IMR-90 (cell line): ENCODE data around the gene A4GNT. TPM values are rescaled to one million over a fixed set of nuclear protein-coding genes. Genes with fewer than 3 reads are reported as not detected.

Experiments
- ATAC-seq: fragments of 200-7000 bp; cut with Tn5 transposase; 2 replicates; pipeline ENCODE4 v1.9.1; 2020; ENCODE audit warnings: low read depth, mild to moderate bottlenecking, moderate library complexity
- BruUV-seq: library from RNA; stranded (reverse); fragments of 400-500 nt; replicated peaks from 2 replicates; lab custom pipeline; 2021; lab: Mats Ljungman, UMichigan
- CTCF ChIA-PET: fragments of 300-600 bp; formaldehyde crosslinking; extraction: SDS; loops from one replicate; lab custom pipeline; 2021; ENCODE audit warnings: antibody characterized with exemption; lab: Yijun Ruan, JAX
- POLR2A ChIA-PET: fragments of 300-600 bp; sonication (Branson Sonifier 250); formaldehyde crosslinking; loops from one replicate; lab custom pipeline; 2022; ENCODE audit warnings: antibody characterized with exemption; ENCODE audit not compliant: unreplicated experiment; lab: Charles Lee
- DNase-seq: peaks from one replicate; pipeline ENCODE4 v3.0.0; 2013
- H2AFZ ChIP-seq: replicated peaks from 2 replicates; pipeline ENCODE3; 2013; ENCODE audit warnings: low read length, mild to moderate bottlenecking; ENCODE audit not compliant: poor library complexity
- H2AK5ac ChIP-seq: 2 replicates; pipeline ENCODE4 v1.6.1; 2013; ENCODE audit warnings: low read depth, low read length, inconsistent platforms
- H2AK9ac ChIP-seq: replicated peaks from 2 replicates; pipeline ENCODE3; 2013; ENCODE audit warnings: mild to moderate bottlenecking, low read depth, low read length, moderate library complexity; ENCODE audit not compliant: poor library complexity
- H2BK120ac ChIP-seq: 2 replicates; pipeline ENCODE4 v1.6.1; 2013; ENCODE audit warnings: low read depth, low read length, inconsistent platforms
- H2BK15ac ChIP-seq: 3 replicates; pipeline ENCODE4 v1.6.1; 2013; ENCODE audit warnings: low read depth, low read length, inconsistent platforms
- H2BK20ac ChIP-seq: 2 replicates; pipeline ENCODE4 v1.6.1; 2013; ENCODE audit warnings: low read depth, mild to moderate bottlenecking, inconsistent platforms, low read length, moderate library complexity
- H2BK5ac ChIP-seq: 2 replicates; pipeline ENCODE4 v1.6.1; 2013; ENCODE audit warnings: mild to moderate bottlenecking, low read depth, low read length, inconsistent platforms; ENCODE audit not compliant: poor library complexity, severe bottlenecking
- H3K14ac ChIP-seq: replicated peaks from 2 replicates; pipeline ENCODE4 v1.6.1; 2013; ENCODE audit warnings: low read depth, low read length, inconsistent platforms
- H3K18ac ChIP-seq: 2 replicates; pipeline ENCODE4 v1.6.1; 2013; ENCODE audit warnings: low read depth, low read length, control low read depth
- H3K23ac ChIP-seq: 2 replicates; pipeline ENCODE4 v1.6.1; 2013; ENCODE audit warnings: low read depth, low read length, inconsistent platforms
- H3K27ac ChIP-seq: 2 replicates; pipeline ENCODE4 v1.5.1; 2013; ENCODE audit warnings: mild to moderate bottlenecking, control low read depth, low read length; ENCODE audit not compliant: insufficient read depth
- H3K27me3 ChIP-seq: 2 replicates; pipeline ENCODE4 v1.6.1; 2013; ENCODE audit warnings: low read length; ENCODE audit not compliant: control insufficient read depth, insufficient read depth
- H3K36me3 ChIP-seq: 2 replicates; pipeline ENCODE4 v1.6.1; 2013; ENCODE audit warnings: low read length, mixed read lengths; ENCODE audit not compliant: control insufficient read depth, insufficient read depth
- H3K4ac ChIP-seq: 2 replicates; pipeline ENCODE4 v1.6.1; 2013; ENCODE audit warnings: low read depth, low read length, inconsistent platforms
- H3K4me1 ChIP-seq: 2 replicates; pipeline ENCODE4 v1.6.1; 2013; ENCODE audit warnings: low read length, mixed read lengths; ENCODE audit not compliant: control insufficient read depth, insufficient read depth
- H3K4me2 ChIP-seq: 2 replicates; pipeline ENCODE4 v1.6.1; 2013; ENCODE audit warnings: low read depth, mild to moderate bottlenecking, control low read depth, low read length, moderate library complexity
- H3K4me3 ChIP-seq: 2 replicates; pipeline ENCODE4 v1.5.1; 2013; ENCODE audit warnings: low read depth, mild to moderate bottlenecking, control low read depth, low read length, moderate library complexity; ENCODE audit not compliant: insufficient read depth
- H3K56ac ChIP-seq: 2 replicates; pipeline ENCODE4 v1.6.1; 2013; ENCODE audit warnings: low read length, inconsistent platforms; ENCODE audit not compliant: insufficient read depth; ENCODE audit errors: extremely low read depth
- H3K79me1 ChIP-seq, 2 experiments: 2 replicates each; pipeline ENCODE4 v1.6.1; 2013; ENCODE audit warnings: low read length in 2 of 2, inconsistent platforms in 1 of 2, low read depth in 1 of 2
- H3K9ac ChIP-seq: 2 replicates; pipeline ENCODE4 v1.6.1; 2013; ENCODE audit warnings: low read depth, low read length, control low read depth
- H3K9me1 ChIP-seq: 2 replicates; pipeline ENCODE4 v1.6.1; 2013; ENCODE audit warnings: low read length, inconsistent platforms; ENCODE audit not compliant: insufficient read depth
- H3K9me3 ChIP-seq: 2 replicates; pipeline ENCODE4 v1.6.1; 2013; ENCODE audit warnings: low read length; ENCODE audit not compliant: control insufficient read depth, insufficient read depth
- H4K20me1 ChIP-seq: 2 replicates; pipeline ENCODE4 v1.6.1; 2013; ENCODE audit warnings: low read length, inconsistent platforms; ENCODE audit not compliant: insufficient read depth
- H4K5ac ChIP-seq: 2 replicates; pipeline ENCODE4 v1.6.1; 2013; ENCODE audit warnings: mild to moderate bottlenecking, low read depth, low read length, control low read depth
- H4K8ac ChIP-seq, 2 experiments: 2 replicates each; pipeline ENCODE4 v1.6.1; 2013; ENCODE audit warnings: low read depth in 2 of 2, low read length in 2 of 2, control low read depth in 1 of 2, inconsistent platforms in 1 of 2
- H4K91ac ChIP-seq: 2 replicates; pipeline ENCODE4 v1.6.1; 2013; ENCODE audit warnings: low read depth, low read length, inconsistent platforms; ENCODE audit not compliant: insufficient read depth
- NFE2L2 ChIP-seq: fragments of 150-350 bp; IDR thresholded peaks from 2 replicates; pipeline ENCODE4 v1.6.1; 2016; ENCODE audit warnings: low read depth, mild to moderate bottlenecking, low read length
- WGBS, 2 experiments: methylation state at CpG; one replicate each; pipeline versions ENCODE4 v1.1.5 to v1.1.7; 2013; ENCODE audit warnings: missing lambda C conversion rate in 2 of 2; ENCODE audit not compliant: insufficient read length in 1 of 2; ENCODE audit errors: extremely low coverage in 2 of 2; 5-methylcytosine and 5-hydroxymethylcytosine counted together
- dilution Hi-C: fragments of 300-500 bp; cut with HindIII; formaldehyde crosslinking; loops from one replicate; pipeline ENCODE4 v1.14.3; 2018; ENCODE audit warnings: low sequenced_read_pairs; ENCODE audit not compliant: unreplicated experiment
- in situ Hi-C: fragments of 300-500 bp; cut with MboI; formaldehyde crosslinking; loops from 3 replicates; pipeline ENCODE4 v1.14.3; 2019; ENCODE audit warnings: low sequenced_read_pairs, inconsistent platforms, mixed read lengths
- intact Hi-C: fragments of 100-400 bp; cut with micrococcal nuclease; formaldehyde crosslinking; loops from 2 replicates; pipeline ENCODE4 v1.10.0; 2022
- polyA plus RNA-seq, 3 experiments: library from polyadenylated mRNA; depleted of rRNA; stranded (reverse); fragments of >200 nt; gene quantifications; 2 replicates each; pipeline ENCODE4 v1.2.3, GENCODE V29; 2012; ENCODE audit warnings: low replicate concordance in 1 of 3
- total RNA-seq: library from RNA; depleted of rRNA; stranded (reverse); fragments of >200 nt; gene quantifications from 2 replicates; pipeline ENCODE4 v1.2.3, GENCODE V29; 2012
- TF ChIP-seq, protein P1 (sequence below): conservative IDR thresholded peaks from 2 replicates; pipeline ENCODE4 v1.5.1; 2012; ENCODE audit warnings: mild to moderate bottlenecking, low read depth, low read length, improper control_type of control experiment

The A4GNT gene
- total and polyA plus RNA-seq, 2 of the 4 experiments (the other 2 are of a cell fraction), result not detected

DNA sequence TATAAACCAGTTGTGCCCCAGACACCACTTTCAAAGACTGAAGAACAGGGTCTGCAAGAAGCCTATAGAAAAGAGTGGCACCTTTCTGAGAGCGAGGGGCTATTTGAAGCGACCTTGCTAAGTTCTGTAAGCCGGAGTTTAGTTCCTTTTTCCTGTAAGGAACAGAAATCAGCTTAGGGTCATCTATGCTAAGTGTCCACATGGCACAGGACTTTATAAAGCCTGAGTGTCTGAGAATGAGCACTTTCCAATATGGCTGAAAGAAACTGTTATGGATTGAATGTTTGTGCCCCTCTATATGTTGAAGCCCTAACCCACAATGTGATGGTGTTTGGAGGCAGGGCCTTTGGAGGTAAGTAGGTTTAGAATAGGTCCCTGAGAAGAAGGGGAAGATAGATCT, 4.0 kb upstream of the A4GNT start:
- no peak overlapping the region for H2BK5ac ChIP-seq
- no peaks in the 10 kb centered on the region for H3K9me1 ChIP-seq
- H3K36me3 ChIP-seq, result no peaks in the 10 kb centered on the region
- H3K27me3 ChIP-seq, result peaks cover 14% of the 10 kb centered on the region
- CTCF ChIA-PET, result no interaction called here
- dilution Hi-C loops, result no loop called here
- H4K91ac ChIP-seq, result no peak overlapping the region
- H3K18ac ChIP-seq, result no peak overlapping the region
- H2AK5ac ChIP-seq, result no peak overlapping the region
- no peaks in the 10 kb centered on the region for H4K20me1 ChIP-seq
- peaks cover under 1% of the 10 kb centered on the region; the same call in 1 of the 2 replicates for H3K4me1 ChIP-seq
- no peak for DNase-seq
- no peaks in the 10 kb centered on the region for H3K9me3 ChIP-seq
- no peak for ATAC-seq
- H2BK120ac ChIP-seq, result no peak overlapping the region
- H4K5ac ChIP-seq, result no peak overlapping the region
- no peak overlapping the region for H3K4me3 ChIP-seq
- TF ChIP-seq NFE2L2, result no peak
- TF ChIP-seq, protein P1, sequence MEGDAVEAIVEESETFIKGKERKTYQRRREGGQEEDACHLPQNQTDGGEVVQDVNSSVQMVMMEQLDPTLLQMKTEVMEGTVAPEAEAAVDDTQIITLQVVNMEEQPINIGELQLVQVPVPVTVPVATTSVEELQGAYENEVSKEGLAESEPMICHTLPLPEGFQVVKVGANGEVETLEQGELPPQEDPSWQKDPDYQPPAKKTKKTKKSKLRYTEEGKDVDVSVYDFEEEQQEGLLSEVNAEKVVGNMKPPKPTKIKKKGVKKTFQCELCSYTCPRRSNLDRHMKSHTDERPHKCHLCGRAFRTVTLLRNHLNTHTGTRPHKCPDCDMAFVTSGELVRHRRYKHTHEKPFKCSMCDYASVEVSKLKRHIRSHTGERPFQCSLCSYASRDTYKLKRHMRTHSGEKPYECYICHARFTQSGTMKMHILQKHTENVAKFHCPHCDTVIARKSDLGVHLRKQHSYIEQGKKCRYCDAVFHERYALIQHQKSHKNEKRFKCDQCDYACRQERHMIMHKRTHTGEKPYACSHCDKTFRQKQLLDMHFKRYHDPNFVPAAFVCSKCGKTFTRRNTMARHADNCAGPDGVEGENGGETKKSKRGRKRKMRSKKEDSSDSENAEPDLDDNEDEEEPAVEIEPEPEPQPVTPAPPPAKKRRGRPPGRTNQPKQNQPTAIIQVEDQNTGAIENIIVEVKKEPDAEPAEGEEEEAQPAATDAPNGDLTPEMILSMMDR, result no peak
- no peak overlapping the region for H2AK9ac ChIP-seq
- in situ Hi-C loops, result no loop called here
- intact Hi-C loops, result no loop called here
- no peak overlapping the region for H3K4me2 ChIP-seq
- no peak overlapping the region for H3K4ac ChIP-seq
- no peak overlapping the region for H2BK15ac ChIP-seq
- 72% methylated on average over 3 of the region's 3 CpGs; no CpG with 5 or more reads in 1 of the 2 experiments for WGBS, 2 experiments
- H3K23ac ChIP-seq, result no peak overlapping the region
- no peak overlapping the region for H3K56ac ChIP-seq
- H3K9ac ChIP-seq, result no peak overlapping the region
- H3K27ac ChIP-seq, result no peak overlapping the region
- H2BK20ac ChIP-seq, result no peak overlapping the region
- H2AFZ ChIP-seq, result no peak overlapping the region
- POLR2A ChIA-PET, result no interaction called here
- H3K14ac ChIP-seq, result no peak overlapping the region
- H4K8ac ChIP-seq, result no peak overlapping the region
- BruUV-seq, result no TSS peak
- no peaks in the 10 kb centered on the region for H3K79me1 ChIP-seq
